GM12878 (cell line): ENCODE results near the gene CENPF. TPM values are rescaled to one million over a fixed set of nuclear protein-coding genes. Genes with fewer than 3 reads are reported as not detected.

ENCODE experiments used
- ATAC-seq: fragments of 200-7000 bp; cut with Tn5 transposase; 3 replicates; pipeline ENCODE4 v1.9.1; 2020; ENCODE audit warnings: mild to moderate bottlenecking, moderate library complexity
- BruUV-seq: library from RNA; stranded (reverse); fragments of 400-500 nt; replicated peaks from 2 replicates; lab custom pipeline; 2021; lab: Mats Ljungman, UMichigan
- CTCF ChIA-PET: fragments of 300-600 bp; sonication (Branson Sonifier 250); formaldehyde crosslinking; extraction: SDS; loops from one replicate; lab custom pipeline; 2021; ENCODE audit warnings: inconsistent platforms; lab: Yijun Ruan, JAX
- POLR2A ChIA-PET: fragments of 350-600 bp; formaldehyde crosslinking; extraction: SDS; loops from one replicate; lab custom pipeline; 2021; ENCODE audit warnings: inconsistent platforms; lab: Charles Lee
- RAD21 ChIA-PET: fragments of 300-600 bp; sonication (Branson Sonifier 250); formaldehyde crosslinking; loops from one replicate; lab custom pipeline; 2023; ENCODE audit warnings: antibody characterized with exemption; ENCODE audit not compliant: unreplicated experiment; lab: Charles Lee
- SMC1A ChIA-PET: fragments of 300-600 bp; sonication (Branson Sonifier 250); formaldehyde crosslinking; loops from one replicate; lab custom pipeline; 2023; ENCODE audit not compliant: unreplicated experiment, uncharacterized antibody; lab: Charles Lee
- DNase-seq: peaks from one replicate; pipeline ENCODE4 v3.0.0-alpha.2; 2011; ENCODE audit warnings: low read depth, low spot score
- FAIRE-seq: peaks from 3 replicates; lab custom pipeline; 2011; peaks lifted over from hg19 to GRCh38; lab: Jason Lieb, UNC
- H2AFZ ChIP-seq: 2 replicates; pipeline ENCODE4 v1.6.0; 2011; ENCODE audit warnings: low read depth, low read length, control low read depth; ENCODE audit not compliant: control insufficient read depth
- H3K27ac ChIP-seq: 2 replicates; pipeline ENCODE4 v1.5.1; 2011; ENCODE audit warnings: control low read depth; ENCODE audit not compliant: control insufficient read depth, insufficient read depth
- H3K27me3 ChIP-seq, 2 experiments: replicated peaks in 1 of 2; 2 replicates each; pipeline versions ENCODE4 v1.6.0 to v1.6.1; 2011; ENCODE audit warnings: low read length in 1 of 2; ENCODE audit not compliant: control insufficient read depth in 2 of 2, insufficient read depth in 2 of 2
- H3K36me3 ChIP-seq, 2 experiments: 2 replicates each; pipeline ENCODE4 v1.5.1; 2011; ENCODE audit warnings: low read length in 1 of 2; ENCODE audit not compliant: control insufficient read depth in 2 of 2, insufficient read depth in 2 of 2
- H3K4me1 ChIP-seq: 2 replicates; pipeline ENCODE4 v1.6.1; 2011; ENCODE audit warnings: mild to moderate bottlenecking, low read length, moderate library complexity, mixed read lengths; ENCODE audit not compliant: control insufficient read depth, insufficient read depth
- H3K4me2 ChIP-seq: 2 replicates; pipeline ENCODE4 v1.6.0; 2011; ENCODE audit warnings: control low read depth; ENCODE audit not compliant: control insufficient read depth, insufficient read depth
- H3K4me3 ChIP-seq: fragments of 200-600 bp; sonication (generic); 2 replicates; pipeline ENCODE4 v1.5.1; 2016
- H3K79me2 ChIP-seq: 2 replicates; pipeline ENCODE4 v1.6.0; 2011; ENCODE audit warnings: low read length; ENCODE audit not compliant: control insufficient read depth, insufficient read depth
- H3K9ac ChIP-seq: 2 replicates; pipeline ENCODE4 v1.8.0; 2011; ENCODE audit warnings: low read length, control low read depth, mixed read lengths; ENCODE audit not compliant: control insufficient read depth, insufficient read depth
- H3K9me3 ChIP-seq: replicated peaks from 3 replicates; pipeline ENCODE4 v1.5.1; 2011; ENCODE audit warnings: mild to moderate bottlenecking, low read length; ENCODE audit not compliant: control insufficient read depth, insufficient read depth
- H4K20me1 ChIP-seq: 2 replicates; pipeline ENCODE4 v1.6.0; 2011; ENCODE audit not compliant: control insufficient read depth, insufficient read depth
- FOXK2 ChIP-seq: fragments of 450-650 bp; IDR thresholded peaks from 2 replicates; pipeline ENCODE4 v1.6.1; 2017; ENCODE audit warnings: mild to moderate bottlenecking, moderate library complexity
- NBN ChIP-seq: fragments of 450-650 bp; IDR thresholded peaks from 2 replicates; pipeline ENCODE4 v1.6.1; 2016
- SIX5 ChIP-seq: IDR thresholded peaks from 2 replicates; pipeline ENCODE4 v1.6.1; 2011; ENCODE audit warnings: mild to moderate bottlenecking, low read depth, low read length, moderate library complexity; ENCODE audit not compliant: severe bottlenecking
- in situ Hi-C: fragments of 300-500 bp; cut with MboI; formaldehyde crosslinking; loops from 9 replicates; pipeline ENCODE4 v1.14.3; 2018; ENCODE audit warnings: mixed read lengths
- intact Hi-C: fragments of 100-400 bp; cut with micrococcal nuclease; formaldehyde crosslinking; loops from one replicate; pipeline ENCODE4 v1.14.2; 2022; ENCODE audit not compliant: unreplicated experiment
- polyA plus RNA-seq, 11 experiments: library from polyadenylated mRNA; depleted of rRNA in 4 of 11; unstranded in 6 of 11; stranded (reverse) in 5 of 11; fragments of >200 nt; fragmentation: Nextera tagmentation in 4 of 11; fragmentation: Illumina TruSeq in 1 of 11; extraction: Ambion mirVana in 4 of 11; extraction: Trizol in 1 of 11; gene quantifications; 1 replicate in 1 of 11; 2 replicates in 10 of 11; pipeline versions ENCODE4 v1.2.1 to v1.2.3, GENCODE V29; 2011 to 2016; ENCODE audit warnings: inconsistent platforms in 2 of 11, missing spikeins in 2 of 11, low read depth in 1 of 11
- total RNA-seq, 4 experiments: library from RNA; depleted of rRNA in 3 of 4; stranded (reverse); fragments of >200 nt in 3 of 4; fragmentation: Illumina TruSeq in 1 of 4; extraction: Trizol in 1 of 4; gene quantifications; 2 replicates each; pipeline versions ENCODE4 v1.2.1 to v1.2.3, GENCODE V29; 2013 to 2021
- TF ChIP-seq, protein P1 (sequence below): IDR thresholded peaks from 2 replicates; pipeline ENCODE4 v1.6.1; 2012; ENCODE audit warnings: low read length, inconsistent platforms
- TF ChIP-seq, protein P2 (sequence below): fragments of 450-650 bp; IDR thresholded peaks from 2 replicates; pipeline ENCODE4 v1.6.1; 2018; ENCODE audit warnings: mild to moderate bottlenecking, low read depth, moderate library complexity; ENCODE audit not compliant: partially characterized antibody
- TF ChIP-seq, protein P3 (sequence below): fragments of 150-350 bp; IDR thresholded peaks from 2 replicates; pipeline ENCODE4 v1.6.1; 2014; ENCODE audit warnings: mild to moderate bottlenecking, low read depth, low read length

The CENPF gene
- total and polyA plus RNA-seq, 10 of the 15 experiments (the other 5 are each of a cell fraction or from before 2014, with no cell fraction given), result 26.0 to 132 (median 70.5) TPM

DNA sequence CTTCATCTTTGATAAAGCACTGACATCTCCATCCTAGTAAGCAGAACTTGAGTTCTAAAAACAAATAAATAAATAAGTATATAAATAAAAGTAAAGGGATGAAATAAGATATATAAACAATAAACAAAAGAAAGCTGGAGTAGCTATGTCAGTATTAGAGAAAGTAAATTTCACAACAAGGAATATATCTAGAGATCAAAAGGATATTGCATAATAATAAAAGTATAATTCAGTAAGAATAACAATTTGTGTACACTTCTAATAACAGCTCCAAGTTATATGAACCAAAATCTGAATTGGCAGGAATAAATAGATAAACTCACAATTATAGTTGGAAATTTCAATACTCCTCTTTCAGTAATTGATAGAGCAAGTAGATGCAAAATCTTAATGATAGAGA, 9.8 kb upstream of the CENPF start:
- CTCF ChIA-PET, result interaction anchor here (0.6 to 20.7 kb wide), 7 partner anchors 10 to 379 kb away, joined by 3 to 597 read pairs (median 5); no protein-coding TSS in a partner anchor
- H3K36me3 ChIP-seq, result no peaks in the 10 kb centered on the region
- BruUV-seq, result no TSS peak
- in situ Hi-C loops, result no loop called here
- H3K9me3 ChIP-seq, result no peaks in the 10 kb centered on the region
- no peak overlapping the region for H2AFZ ChIP-seq
- intact Hi-C loops, result no loop called here
- H4K20me1 ChIP-seq, result no peaks in the 10 kb centered on the region
- no peak overlapping the region for H3K9ac ChIP-seq
- TF ChIP-seq, protein P1, sequence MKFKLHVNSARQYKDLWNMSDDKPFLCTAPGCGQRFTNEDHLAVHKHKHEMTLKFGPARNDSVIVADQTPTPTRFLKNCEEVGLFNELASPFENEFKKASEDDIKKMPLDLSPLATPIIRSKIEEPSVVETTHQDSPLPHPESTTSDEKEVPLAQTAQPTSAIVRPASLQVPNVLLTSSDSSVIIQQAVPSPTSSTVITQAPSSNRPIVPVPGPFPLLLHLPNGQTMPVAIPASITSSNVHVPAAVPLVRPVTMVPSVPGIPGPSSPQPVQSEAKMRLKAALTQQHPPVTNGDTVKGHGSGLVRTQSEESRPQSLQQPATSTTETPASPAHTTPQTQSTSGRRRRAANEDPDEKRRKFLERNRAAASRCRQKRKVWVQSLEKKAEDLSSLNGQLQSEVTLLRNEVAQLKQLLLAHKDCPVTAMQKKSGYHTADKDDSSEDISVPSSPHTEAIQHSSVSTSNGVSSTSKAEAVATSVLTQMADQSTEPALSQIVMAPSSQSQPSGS, result no peak
- TF ChIP-seq, protein P2, sequence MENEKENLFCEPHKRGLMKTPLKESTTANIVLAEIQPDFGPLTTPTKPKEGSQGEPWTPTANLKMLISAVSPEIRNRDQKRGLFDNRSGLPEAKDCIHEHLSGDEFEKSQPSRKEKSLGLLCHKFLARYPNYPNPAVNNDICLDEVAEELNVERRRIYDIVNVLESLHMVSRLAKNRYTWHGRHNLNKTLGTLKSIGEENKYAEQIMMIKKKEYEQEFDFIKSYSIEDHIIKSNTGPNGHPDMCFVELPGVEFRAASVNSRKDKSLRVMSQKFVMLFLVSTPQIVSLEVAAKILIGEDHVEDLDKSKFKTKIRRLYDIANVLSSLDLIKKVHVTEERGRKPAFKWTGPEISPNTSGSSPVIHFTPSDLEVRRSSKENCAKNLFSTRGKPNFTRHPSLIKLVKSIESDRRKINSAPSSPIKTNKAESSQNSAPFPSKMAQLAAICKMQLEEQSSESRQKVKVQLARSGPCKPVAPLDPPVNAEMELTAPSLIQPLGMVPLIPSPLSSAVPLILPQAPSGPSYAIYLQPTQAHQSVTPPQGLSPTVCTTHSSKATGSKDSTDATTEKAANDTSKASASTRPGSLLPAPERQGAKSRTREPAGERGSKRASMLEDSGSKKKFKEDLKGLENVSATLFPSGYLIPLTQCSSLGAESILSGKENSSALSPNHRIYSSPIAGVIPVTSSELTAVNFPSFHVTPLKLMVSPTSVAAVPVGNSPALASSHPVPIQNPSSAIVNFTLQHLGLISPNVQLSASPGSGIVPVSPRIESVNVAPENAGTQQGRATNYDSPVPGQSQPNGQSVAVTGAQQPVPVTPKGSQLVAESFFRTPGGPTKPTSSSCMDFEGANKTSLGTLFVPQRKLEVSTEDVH, result no peak
- no peak for TF ChIP-seq FOXK2
- no peak for TF ChIP-seq NBN
- TF ChIP-seq, protein P3, sequence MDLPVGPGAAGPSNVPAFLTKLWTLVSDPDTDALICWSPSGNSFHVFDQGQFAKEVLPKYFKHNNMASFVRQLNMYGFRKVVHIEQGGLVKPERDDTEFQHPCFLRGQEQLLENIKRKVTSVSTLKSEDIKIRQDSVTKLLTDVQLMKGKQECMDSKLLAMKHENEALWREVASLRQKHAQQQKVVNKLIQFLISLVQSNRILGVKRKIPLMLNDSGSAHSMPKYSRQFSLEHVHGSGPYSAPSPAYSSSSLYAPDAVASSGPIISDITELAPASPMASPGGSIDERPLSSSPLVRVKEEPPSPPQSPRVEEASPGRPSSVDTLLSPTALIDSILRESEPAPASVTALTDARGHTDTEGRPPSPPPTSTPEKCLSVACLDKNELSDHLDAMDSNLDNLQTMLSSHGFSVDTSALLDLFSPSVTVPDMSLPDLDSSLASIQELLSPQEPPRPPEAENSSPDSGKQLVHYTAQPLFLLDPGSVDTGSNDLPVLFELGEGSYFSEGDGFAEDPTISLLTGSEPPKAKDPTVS, result no peak
- TF ChIP-seq SIX5, result no peak
- H3K79me2 ChIP-seq, result no peaks in the 10 kb centered on the region
- H3K27me3 ChIP-seq, result no peaks in the 10 kb centered on the region
- H3K27ac ChIP-seq, result no peak overlapping the region
- H3K4me3 ChIP-seq, result no peak overlapping the region
- POLR2A ChIA-PET, result interaction anchor here (0.6 kb wide), 1 partner anchor 14 kb away, joined by 7 read pairs; no protein-coding TSS in a partner anchor
- no peak for ATAC-seq
- RAD21 ChIA-PET, result interaction anchor here (0.6 to 2.8 kb wide), 6 partner anchors 10 to 904 kb away, joined by 4 to 20 read pairs (median 6); partner anchors contain the start of gene CENPF
- SMC1A ChIA-PET, result interaction anchor here (1.0 to 6.9 kb wide), 7 partner anchors 11 to 331 kb away, joined by 3 to 48 read pairs (median 7); no protein-coding TSS in a partner anchor
- DNase-seq, result no peak
- no peak overlapping the region for H3K4me2 ChIP-seq
- H3K4me1 ChIP-seq, result no peaks in the 10 kb centered on the region
- no peak for FAIRE-seq
